ENCODE measurements around the gene PIAS1. TPM values are rescaled to one million over a fixed set of nuclear protein-coding genes. Genes with fewer than 3 reads are reported as not detected.

PIAS1 gene
- total RNA-seq, 1 experiment from 2014 or later = 29.7 TPM

- no peak for TF ChIP-seq ARID4B (CRISPR knock-in tag; IDR thresholded peaks at IDR 0.05; ENCODE audit: borderline replicate concordance)
These were observed 143.7 kb downstream of the PIAS1 start (continued) for GRCh38 chr15:68197661-68198437.

GRCh38 chr15:68199340-68199739, 145.2 kb downstream of the PIAS1 start:
- ATAC-seq (no peak), DNase-seq (ENCODE audit: low spot score) (no peak)
- Mint-ChIP-seq H3K9me3 (no peaks in the 10 kb centered on the region), H3K4me3 (no peak overlapping the region), H3K36me3 (peaks cover 4% of the 10 kb centered on the region), H3K27ac (no peak overlapping the region), H3K4me1 (peaks cover 23% of the 10 kb centered on the region), H3K27me3 (ENCODE audit: low read depth) (no peaks in the 10 kb centered on the region)
- ChIA-PET CTCF (interaction anchor here (1.4 kb wide), 1 partner anchor 12 kb away, joined by 7 read pairs; no protein-coding TSS in a partner anchor), POLR2A (no interaction called here)
- TF ChIP-seq FOXP4 (CRISPR knock-in tag; IDR thresholded peaks at IDR 0.05) = no peak
- no peak for TF ChIP-seq CTCF (IDR thresholded peaks at IDR 0.05)
- no peak for TF ChIP-seq IRF1 (CRISPR knock-in tag; IDR thresholded peaks at IDR 0.05)

GRCh38 chr15:68200016-68200861, 146.1 kb downstream of the PIAS1 start:
- H3K27ac Mint-ChIP-seq = no peak overlapping the region
- peak; percentile 13; the same call in 1 of the 2 replicates for ATAC-seq
- CTCF ChIA-PET = interaction anchor here (1.9 kb wide), 1 partner anchor 10 kb away, joined by 11 read pairs; no protein-coding TSS in a partner anchor
- TF ChIP-seq SMAD3 (CRISPR knock-in tag; IDR thresholded peaks at IDR 0.05; ENCODE audit: borderline replicate concordance) (no peak), SOX15 (CRISPR knock-in tag; IDR thresholded peaks at IDR 0.05) (no peak), SP1 (CRISPR knock-in tag; conservative IDR thresholded peaks at IDR 0.05) (no peak), CDX4 (CRISPR knock-in tag; IDR thresholded peaks at IDR 0.05; ENCODE audit: borderline replicate concordance) (no peak), ZNF423 (CRISPR knock-in tag; IDR thresholded peaks at IDR 0.05) (no peak), CBFB (CRISPR knock-in tag; IDR thresholded peaks at IDR 0.05; ENCODE audit: low read depth) (no peak), ZNF219 (CRISPR knock-in tag; IDR thresholded peaks at IDR 0.05; ENCODE audit: borderline replicate concordance) (no peak), OVOL2 (CRISPR knock-in tag; IDR thresholded peaks at IDR 0.05; ENCODE audit: borderline replicate concordance) (no peak)
- TF ChIP-seq, protein P1, sequence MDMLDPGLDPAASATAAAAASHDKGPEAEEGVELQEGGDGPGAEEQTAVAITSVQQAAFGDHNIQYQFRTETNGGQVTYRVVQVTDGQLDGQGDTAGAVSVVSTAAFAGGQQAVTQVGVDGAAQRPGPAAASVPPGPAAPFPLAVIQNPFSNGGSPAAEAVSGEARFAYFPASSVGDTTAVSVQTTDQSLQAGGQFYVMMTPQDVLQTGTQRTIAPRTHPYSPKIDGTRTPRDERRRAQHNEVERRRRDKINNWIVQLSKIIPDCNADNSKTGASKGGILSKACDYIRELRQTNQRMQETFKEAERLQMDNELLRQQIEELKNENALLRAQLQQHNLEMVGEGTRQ (CRISPR knock-in tag; IDR thresholded peaks at IDR 0.05) = no peak
- TF ChIP-seq, protein P2, sequence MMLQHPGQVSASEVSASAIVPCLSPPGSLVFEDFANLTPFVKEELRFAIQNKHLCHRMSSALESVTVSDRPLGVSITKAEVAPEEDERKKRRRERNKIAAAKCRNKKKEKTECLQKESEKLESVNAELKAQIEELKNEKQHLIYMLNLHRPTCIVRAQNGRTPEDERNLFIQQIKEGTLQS (CRISPR knock-in tag; conservative IDR thresholded peaks at IDR 0.05) = no peak
- TF ChIP-seq, protein P3, sequence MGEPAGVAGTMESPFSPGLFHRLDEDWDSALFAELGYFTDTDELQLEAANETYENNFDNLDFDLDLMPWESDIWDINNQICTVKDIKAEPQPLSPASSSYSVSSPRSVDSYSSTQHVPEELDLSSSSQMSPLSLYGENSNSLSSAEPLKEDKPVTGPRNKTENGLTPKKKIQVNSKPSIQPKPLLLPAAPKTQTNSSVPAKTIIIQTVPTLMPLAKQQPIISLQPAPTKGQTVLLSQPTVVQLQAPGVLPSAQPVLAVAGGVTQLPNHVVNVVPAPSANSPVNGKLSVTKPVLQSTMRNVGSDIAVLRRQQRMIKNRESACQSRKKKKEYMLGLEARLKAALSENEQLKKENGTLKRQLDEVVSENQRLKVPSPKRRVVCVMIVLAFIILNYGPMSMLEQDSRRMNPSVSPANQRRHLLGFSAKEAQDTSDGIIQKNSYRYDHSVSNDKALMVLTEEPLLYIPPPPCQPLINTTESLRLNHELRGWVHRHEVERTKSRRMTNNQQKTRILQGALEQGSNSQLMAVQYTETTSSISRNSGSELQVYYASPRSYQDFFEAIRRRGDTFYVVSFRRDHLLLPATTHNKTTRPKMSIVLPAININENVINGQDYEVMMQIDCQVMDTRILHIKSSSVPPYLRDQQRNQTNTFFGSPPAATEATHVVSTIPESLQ (CRISPR knock-in tag; IDR thresholded peaks at IDR 0.05) = no peak

More at GRCh38 chr15:68200016-68200861, 146.1 kb downstream of the PIAS1 start:
- Mint-ChIP-seq H3K27me3 (ENCODE audit: low read depth) (no peaks in the 10 kb centered on the region), H3K4me1 (peaks cover 30% of the 10 kb centered on the region), H3K36me3 (no peaks in the 10 kb centered on the region; the same call in 1 of the 2 replicates), H3K9me3 (no peaks in the 10 kb centered on the region), H3K4me3 (no peak overlapping the region)
- no peak for DNase-seq (ENCODE audit: low spot score)
- POLR2A ChIA-PET = no interaction called here

Data from WTC11 (cell line).